Heart right ventricle (tissue), 16 donors: ENCODE measurements around the gene DLX2. TPM values are rescaled to one million over a fixed set of nuclear protein-coding genes. Genes with fewer than 3 reads are reported as not detected.

Source experiments
- ATAC-seq, 8 donors: fragments of 200-7000 bp; cut with Tn5 transposase; one replicate each; pipeline ENCODE4 v1.9.1; 2020; ENCODE audit warnings: mild to moderate bottlenecking in 8 of 8, moderate library complexity in 8 of 8, moderate number of reproducible peaks in 1 of 8
- DNase-seq, 2 donors: peaks; one replicate each; pipeline ENCODE4 v3.0.0-alpha.2; 2020
- H3K27ac ChIP-seq, 10 donors: fragments of 200-600 bp; sonication (generic) in 2 of 10; one replicate each; pipeline versions ENCODE4 v1.5.0 to v1.8.0; 2020 to 2022; ENCODE audit warnings: mild to moderate bottlenecking in 3 of 10
- H3K27me3 ChIP-seq, 7 donors: fragments of 200-600 bp; one replicate each; pipeline ENCODE4 v1.8.0; 2021 to 2022; ENCODE audit warnings: mild to moderate bottlenecking in 2 of 7
- H3K36me3 ChIP-seq, 9 donors: fragments of 200-600 bp; sonication (generic) in 1 of 9; one replicate each; pipeline versions ENCODE4 v1.5.0 to v1.8.0; 2020 to 2022; ENCODE audit warnings: mild to moderate bottlenecking in 2 of 9
- H3K4me1 ChIP-seq, 9 donors: fragments of 200-600 bp; sonication (generic) in 1 of 9; one replicate each; pipeline versions ENCODE4 v1.5.0 to v1.8.0; 2020 to 2022; ENCODE audit warnings: mild to moderate bottlenecking in 4 of 9
- H3K4me3 ChIP-seq, 10 donors: fragments of 200-600 bp; sonication (generic) in 2 of 10; one replicate each; pipeline versions ENCODE4 v1.5.0 to v1.8.0; 2020 to 2022; ENCODE audit warnings: mild to moderate bottlenecking in 7 of 10, moderate library complexity in 2 of 10
- H3K9me3 ChIP-seq, 11 donors: fragments of 200-600 bp in 10 of 11; sonication (generic) in 2 of 11; one replicate each; pipeline versions ENCODE4 v1.5.0 to v1.8.0; 2013 to 2022; ENCODE audit warnings: mild to moderate bottlenecking in 2 of 11, control low read depth in 1 of 11, moderate library complexity in 1 of 11
- CTCF ChIP-seq, 9 donors: fragments of 200-600 bp; sonication (generic) in 2 of 9; IDR thresholded peaks; one replicate each; pipeline versions ENCODE4 v1.5.0 to v1.8.0; 2021 to 2022; ENCODE audit warnings: antibody characterized with exemption in 9 of 9, mild to moderate bottlenecking in 5 of 9, moderate library complexity in 1 of 9
- WGBS, 2 donors: extraction: QIAGEN DNeasy Blood & Tissue Kit; methylation state at CpG; one replicate each; pipeline ENCODE4 v1.1.7; 2013; ENCODE audit warnings: inconsistent platforms in 1 of 2; 5-methylcytosine and 5-hydroxymethylcytosine counted together
- intact Hi-C, 10 donors: fragments of 100-400 bp; cut with DNase I; formaldehyde crosslinking; loops; one replicate each; pipeline versions ENCODE4 v1.11.1 to v1.14.2; 2022
- polyA plus RNA-seq, 2 donors: library from polyadenylated mRNA; stranded (reverse); fragments of 200-250 nt; gene quantifications; one replicate each; pipeline ENCODE4 v1.2.3, GENCODE V29; 2013
- total RNA-seq, 10 donors: library from RNA; stranded (reverse); fragmentation: NEBNext Ultra II Directional in 3 of 10; extraction: Animal tissue kit (Norgen Biotek cat#: 25700) in 3 of 10; gene quantifications; one replicate each; pipeline versions ENCODE4 v1.2.1 to v1.2.4, GENCODE V29; 2021 to 2023
- donor health status: Arrhythmogenic right ventricular cardiomyopathy.
- donor health status: ischemic (EF 13 %, LVEDD 7.1; RV severe dilation, severe dysfunction).
- donor health status: healthy with polysubstance abuse.
- donor health status: DM: no; HTN: yes; CAD: no.
- donor health status: DM: no; HTN: no; CAD: no.
- donor health status: ischemic (EF 25% LVEDD 6.9; RV normal size, moderate dysfunction).
- donor health status: ischemic (EF 25% LVEDD 5.7; RV mildly dilated, moderate dysfunction).
- donor health status: healthy.
- donor health status: DM: yes; HTN: yes; CAD: no.
- donor health status: Ischemic cardiomyopathy.
- donor health status: ischemic (EF 35%, LVEDD 5.7; RV mildly dilated, moderate dysfunction).
- donor health status: nonischemic (EF 11% LVEDD 7.7; RV severe dilation, severe dysfunction).
- donor health status: DM: yes; HTN: yes; CAD: no.
- donor health status: PGD.
- donor health status: ischemic (EF 29% LVEDD 5.4; RV normal size, mild dysfunction).
- donor health status: nonischemic (EF 23%, LVEDD 6.1; RV moderate dilation, normal function).

The DLX2 gene
- total and polyA plus RNA-seq, 12 donors, result 0.11 TPM; not detected in 11

- WGBS, 2 donors, result 95 to 97% methylated on average over 2 of the region's 2 CpGs
- TF ChIP-seq CTCF (IDR thresholded peaks at IDR 0.05), result no peak
- Histone ChIP-seq H3K4me3 (no peak overlapping the region), H3K9me3 (no peaks in the 10 kb centered on the region), H3K4me1 (peaks cover 0 to 5% (median 0%) of the 10 kb centered on the region in 9 donors), H3K27me3 (no peaks in the 10 kb centered on the region), H3K27ac (no peak overlapping the region), H3K36me3 (no peaks in the 10 kb centered on the region)
- intact Hi-C loops, result no loop called here
- DNase-seq, result no peak
- ATAC-seq, result no peak
Observed at GRCh38 chr2:172049567-172050120, 53.1 kb downstream of the DLX2 start.

Other genes starting within 250 kb of the DLX2 start
- 100 to 1,000 TPM in 9 of 10 donors, 10 to 100 TPM in 1; 86.4 to 169 (median 123) TPM for gene SLC25A12, start 208.7 kb downstream of the DLX2 start, total RNA-seq
- gene SLC25A12, start 208.7 kb downstream of the DLX2 start, polyA plus RNA-seq, result 10 to 100 TPM; 37.5 to 37.6 TPM
- 10 to 100 TPM; 25.0 to 45.5 (median 36.6) TPM for gene HAT1, start 180.4 kb downstream of the DLX2 start, total RNA-seq
- 10 to 100 TPM in 1 of 2 donors, 1 to 10 TPM in 1; 6.2 to 40.1 TPM for gene HAT1, start 180.4 kb downstream of the DLX2 start, polyA plus RNA-seq
- gene METAP1D, start 102.9 kb downstream of the DLX2 start, total RNA-seq, result 1 to 10 TPM; 3.7 to 8.3 (median 6.1) TPM
- gene METAP1D, start 102.9 kb downstream of the DLX2 start, polyA plus RNA-seq, result 1 to 10 TPM; 3.4 to 7.8 TPM
- under 1 TPM in 1 of 10 donors, not detected in 9; 0.41 TPM for gene DLX1, start 17.4 kb downstream of the DLX2 start, total RNA-seq
- gene DLX1, start 17.4 kb downstream of the DLX2 start, polyA plus RNA-seq, result under 1 TPM in 1 of 2 donors, not detected in 1; 0.10 TPM